Activated CD4-positive, alpha-beta T cell treated with anti-CD3 and anti-CD28 coated beads, Interleukin-2, Interleukin-4, amounts not matched to agents 100 ng/mL and 50 ng/mL, durations not matched to agents 16 hours and 8 hours (primary cell): ENCODE measurements around the gene DSTYK.
"Not testable (repeated sequence)": the region's sequence is repeated elsewhere in the genome, so short reads cannot be mapped to it uniquely, and the experiment has no call there.

ENCODE experiments used
- DNase-seq: peaks from one replicate; pipeline ENCODE4 v3.0.0-alpha.2; 2020; ENCODE audit warnings: low spot score

The DSTYK gene

GRCh38 chr1:205170532-205171269 lies 40.8 kb downstream of the DSTYK start:
- no peak for DNase-seq

- DNase-seq: no peak
Observed at GRCh38 chr1:205169248-205169647, 42.3 kb downstream of the DSTYK start.

DNA sequence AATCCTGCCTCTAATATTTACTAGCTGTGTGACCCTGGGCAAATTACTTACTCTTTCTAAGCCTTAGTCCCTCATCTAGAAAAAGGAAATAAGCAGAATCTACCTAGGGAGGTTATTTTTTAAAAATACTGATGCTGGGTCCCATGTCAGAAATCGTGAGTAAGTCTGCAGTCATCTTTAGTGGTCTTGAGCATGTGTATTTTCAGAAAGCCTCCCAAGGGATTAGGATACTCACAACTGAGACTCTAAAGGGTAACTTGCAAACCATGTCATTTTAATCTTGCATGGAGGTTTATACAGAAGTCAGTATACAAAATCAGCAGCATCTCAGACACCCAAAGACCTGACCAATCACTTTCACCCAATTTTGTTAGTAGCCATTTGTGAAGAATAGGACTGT lies 43.2 kb downstream of the DSTYK start:
- DNase-seq: no peak

DNA sequence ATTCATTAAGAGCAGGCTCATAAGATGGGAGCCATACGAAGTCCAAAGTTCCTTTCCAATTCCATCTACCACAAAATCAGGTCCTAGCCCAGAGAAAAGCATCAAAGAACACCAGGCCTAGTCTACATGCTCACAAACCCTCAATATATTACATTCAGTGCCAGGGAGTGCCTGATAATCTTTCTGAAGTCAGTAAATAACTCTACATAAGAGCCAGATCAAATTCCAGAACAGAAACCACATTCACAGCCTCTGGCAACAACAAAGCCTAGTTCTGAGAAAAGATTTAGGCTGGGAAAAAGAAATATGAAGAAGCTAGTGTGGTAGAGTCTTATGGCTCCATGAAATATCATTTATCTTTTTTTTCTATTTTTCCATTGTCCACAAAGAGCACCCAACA lies 49.2 kb downstream of the DSTYK start:
- DNase-seq: no peak

GRCh38 chr1:205161076-205161475 lies 50.4 kb downstream of the DSTYK start:
- DNase-seq: no peak

- DNase-seq: no peak
Observed at GRCh38 chr1:205158048-205158616, 53.4 kb downstream of the DSTYK start.

DNA sequence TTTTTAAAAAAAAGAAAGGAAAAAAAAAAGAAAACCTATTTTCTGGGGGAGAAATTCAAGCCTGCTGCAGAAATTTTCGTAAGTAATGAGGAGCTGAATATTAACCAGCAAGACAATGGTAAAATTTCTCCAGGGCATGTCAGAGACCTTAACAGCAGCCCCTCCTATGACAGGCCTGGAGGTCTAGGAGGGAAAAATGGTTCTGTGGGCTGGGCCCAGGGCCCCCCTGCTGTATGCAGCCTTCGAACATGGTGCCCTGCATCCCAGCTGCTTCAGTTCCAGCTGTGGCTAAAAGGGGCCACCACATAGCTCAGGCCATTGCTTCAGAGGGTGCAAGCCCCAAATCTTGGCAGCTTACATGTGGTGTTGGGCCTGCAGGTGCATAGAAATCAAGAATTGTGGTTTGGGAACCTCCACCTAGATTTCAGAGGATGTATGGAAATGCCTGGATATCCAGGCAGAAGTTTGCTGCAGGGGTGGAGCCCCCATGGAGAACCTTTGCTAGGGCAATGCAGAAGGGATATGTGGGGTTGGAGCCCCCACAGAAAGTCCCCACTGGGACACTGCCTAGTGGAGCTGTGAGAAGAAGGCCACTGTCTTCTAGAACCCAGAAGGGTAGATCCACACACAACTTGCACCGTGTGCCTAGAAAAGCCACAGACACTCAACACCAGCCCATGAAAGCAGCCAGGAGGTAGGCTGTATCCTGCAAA lies 55.7 kb downstream of the DSTYK start:
- not testable (repeated sequence) for DNase-seq

GRCh38 chr1:205152505-205152904 lies 59.0 kb downstream of the DSTYK start:
- DNase-seq: no peak

GRCh38 chr1:205150651-205151428 lies 60.7 kb downstream of the DSTYK start:
- no peak for DNase-seq

GRCh38 chr1:205147191-205147835 lies 64.2 kb downstream of the DSTYK start:
- DNase-seq: no peak

- DNase-seq: no peak
Observed at GRCh38 chr1:205144751-205145150, 66.8 kb downstream of the DSTYK start.

- DNase-seq: no peak
Observed at GRCh38 chr1:205144046-205144720, 67.3 kb downstream of the DSTYK start.

GRCh38 chr1:205142102-205142469 lies 69.4 kb downstream of the DSTYK start:
- DNase-seq: no peak

GRCh38 chr1:205141236-205142101 lies 70.0 kb downstream of the DSTYK start:
- peak; percentile 80 for DNase-seq

DNA sequence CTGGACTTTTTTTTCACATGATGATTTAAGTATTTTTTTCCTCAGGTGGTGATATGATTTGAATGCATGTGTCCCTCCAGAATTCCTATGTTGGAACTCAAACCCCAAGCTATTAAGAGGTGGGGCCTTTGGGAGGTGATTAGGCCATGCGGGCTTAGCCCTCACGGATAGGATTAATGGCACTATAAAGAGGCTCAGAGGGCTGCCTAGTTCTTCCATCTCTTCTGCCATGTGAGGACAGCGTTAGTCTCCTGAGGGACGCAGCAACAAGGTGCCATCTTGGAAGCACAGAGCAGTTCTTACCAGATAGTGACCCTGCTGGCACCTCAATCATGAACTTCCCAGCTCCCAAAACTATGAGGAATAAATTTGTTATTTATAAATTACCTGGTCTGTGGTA lies 71.4 kb downstream of the DSTYK start:
- no peak for DNase-seq

GRCh38 chr1:205137901-205138300 lies 73.6 kb downstream of the DSTYK start:
- DNase-seq: no peak

DNA sequence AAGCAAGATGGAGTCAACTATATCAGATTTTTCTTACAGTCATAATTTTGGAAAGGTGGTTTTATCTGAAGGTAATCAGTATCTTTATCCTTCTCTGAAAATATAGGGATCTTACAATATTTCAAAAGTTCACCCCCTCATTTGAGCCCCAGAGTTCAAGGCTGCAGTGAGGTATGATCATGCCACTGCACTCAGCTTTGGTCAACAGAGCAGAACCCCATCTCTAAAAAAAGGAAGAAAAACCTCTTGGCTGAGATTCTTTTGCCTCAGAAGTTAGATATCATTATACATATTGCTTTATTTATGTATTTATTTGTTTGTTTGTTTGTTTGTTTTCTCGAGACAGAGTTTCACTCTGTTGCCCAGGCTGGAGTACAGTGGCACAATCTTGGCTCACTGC lies 78.2 kb downstream of the DSTYK start:
- no peak for DNase-seq

DNA sequence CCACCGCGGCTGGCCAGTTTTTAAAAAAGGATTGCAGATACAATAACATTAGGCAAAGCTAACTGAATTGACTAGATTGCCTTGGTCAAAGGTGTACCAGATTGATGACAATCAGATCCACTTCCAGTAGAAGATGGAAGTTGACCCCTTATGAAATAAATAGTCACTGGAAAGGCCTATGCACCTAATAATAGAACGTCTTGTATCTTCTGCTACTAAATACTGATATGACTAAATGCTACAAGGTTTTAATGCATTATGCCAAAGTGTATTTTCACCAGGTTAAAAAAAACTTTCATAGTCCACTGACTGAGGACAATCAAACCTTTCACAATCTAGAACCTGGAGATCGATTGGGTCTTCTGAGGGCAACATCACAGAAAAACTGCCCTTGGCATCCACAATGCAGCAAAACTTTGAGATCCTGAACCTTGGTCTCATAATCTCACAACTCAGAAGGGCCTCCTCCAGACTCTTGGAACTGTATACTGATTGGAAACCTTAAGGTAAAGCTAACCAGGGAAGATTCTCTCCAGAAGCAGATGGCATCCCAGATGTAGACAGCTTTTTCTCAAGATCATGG lies 82.0 kb downstream of the DSTYK start:
- DNase-seq: no peak

DNA sequence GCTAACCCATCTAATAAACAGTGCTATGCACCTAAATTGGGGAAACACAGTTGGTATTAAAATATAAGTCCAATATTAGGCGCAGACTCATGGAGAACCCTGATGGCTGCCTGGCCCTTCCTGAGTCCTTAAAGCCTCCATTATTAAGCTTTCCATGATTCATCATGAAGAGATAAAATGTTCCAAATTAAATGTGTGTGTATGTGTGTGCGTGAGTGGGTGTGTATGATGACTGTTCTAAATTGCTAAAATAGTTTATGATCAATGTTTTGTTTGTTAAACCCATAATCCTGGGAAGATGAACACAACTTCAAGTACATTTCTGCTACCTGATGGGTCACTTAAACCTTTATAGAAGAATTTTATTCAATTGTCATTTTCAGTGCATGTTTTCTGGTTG lies 83.5 kb downstream of the DSTYK start:
- DNase-seq: no peak

DNA sequence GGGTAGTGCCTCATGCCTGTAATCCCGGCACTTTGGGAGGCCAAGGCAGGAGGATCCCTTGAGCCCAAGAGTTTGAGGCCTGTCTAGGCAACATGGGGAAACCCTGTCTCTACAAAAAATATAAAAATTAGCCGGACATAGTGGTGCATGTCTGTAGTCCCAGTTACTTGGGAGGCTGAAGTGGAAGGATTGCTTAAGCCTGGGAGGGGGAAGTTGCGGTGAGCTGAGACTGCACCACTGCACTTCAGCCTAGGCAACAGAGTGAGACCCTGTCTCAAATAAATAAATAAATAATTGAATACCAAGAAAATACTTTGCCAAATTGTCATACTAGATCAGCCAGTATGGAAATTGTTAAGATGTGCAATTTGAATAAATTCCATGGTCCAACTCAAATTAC lies 83.9 kb downstream of the DSTYK start:
- no peak for DNase-seq
